Natural killer cell (primary cell): Measurements from ENCODE around the gene TM9SF2. TPM values are rescaled to one million over a fixed set of nuclear protein-coding genes. Genes with fewer than 3 reads are reported as not detected.

Experiments used
- ATAC-seq, 3 donors: fragments of 150-1000 bp in 2 of 3; fragments of 200-7000 bp in 1 of 3; cut with Tn5 transposase; 1 replicate in 1 of 3; 2 replicates in 2 of 3; pipeline ENCODE4 v1.10.0; 2021; ENCODE audit warnings: mild to moderate bottlenecking in 2 of 3, moderate library complexity in 2 of 3
- DNase-seq, 2 donors: peaks; one replicate each; pipeline versions ENCODE4 v3.0.0 to v3.0.0-alpha.2; 2013 to 2021; ENCODE audit warnings: mixed read lengths in 1 of 2
- H3K27ac ChIP-seq: one replicate; pipeline ENCODE4 v1.5.1; 2013; ENCODE audit warnings: mild to moderate bottlenecking, low read length
- H3K27me3 ChIP-seq: one replicate; pipeline ENCODE4 v1.6.1; 2013; ENCODE audit warnings: low read length; ENCODE audit not compliant: control insufficient read depth, insufficient read depth
- H3K36me3 ChIP-seq: one replicate; pipeline ENCODE4 v1.6.1; 2013; ENCODE audit warnings: low read length; ENCODE audit not compliant: control insufficient read depth, insufficient read depth
- H3K4me1 ChIP-seq: one replicate; pipeline ENCODE4 v1.6.1; 2013; ENCODE audit warnings: low read length; ENCODE audit not compliant: control insufficient read depth, insufficient read depth
- H3K4me3 ChIP-seq: one replicate; pipeline ENCODE4 v1.5.1; 2013; ENCODE audit warnings: low read length
- H3K9me3 ChIP-seq: one replicate; pipeline ENCODE4 v1.6.1; 2013; ENCODE audit warnings: low read length; ENCODE audit not compliant: control insufficient read depth, insufficient read depth
- H3K27ac Mint-ChIP-seq, 2 donors: one replicate each; pipeline ENCODE4 v1.8.0; 2022; ENCODE audit warnings: mild to moderate bottlenecking in 2 of 2, mixed read lengths in 2 of 2, moderate library complexity in 1 of 2
- H3K27me3 Mint-ChIP-seq, 2 donors: one replicate each; pipeline ENCODE4 v1.8.0; 2022; ENCODE audit warnings: low read depth in 2 of 2, mixed read lengths in 2 of 2
- H3K36me3 Mint-ChIP-seq: one replicate; pipeline ENCODE4 v1.8.0; 2022; ENCODE audit warnings: mixed read lengths
- H3K4me1 Mint-ChIP-seq, 2 donors: one replicate each; pipeline ENCODE4 v1.8.0; 2022; ENCODE audit warnings: mixed read lengths in 2 of 2
- H3K4me3 Mint-ChIP-seq: one replicate; pipeline ENCODE4 v1.8.0; 2022; ENCODE audit warnings: mild to moderate bottlenecking, moderate library complexity, mixed read lengths
- H3K9me3 Mint-ChIP-seq, 2 donors: one replicate each; pipeline ENCODE4 v1.8.0; 2022; ENCODE audit warnings: mixed read lengths in 2 of 2
- CTCF ChIP-seq: fragments of 200-600 bp; IDR thresholded peaks from one replicate; pipeline ENCODE4 v1.8.0; 2022; ENCODE audit warnings: antibody characterized with exemption
- WGBS: methylation state at CpG from one replicate; pipeline ENCODE4 v1.1.7; 2013; ENCODE audit warnings: missing lambda C conversion rate; ENCODE audit not compliant: insufficient coverage; 5-methylcytosine and 5-hydroxymethylcytosine counted together
- intact Hi-C: fragments of 100-400 bp; cut with micrococcal nuclease; formaldehyde crosslinking; loops from one replicate; pipeline ENCODE4 v1.14.2; 2022
- total RNA-seq, 4 donors: library from RNA; stranded (reverse); fragments of 120-200 nt in 1 of 4; gene quantifications; one replicate each; pipeline versions ENCODE4 v1.2.3 to v1.2.4, GENCODE V29; 2013 to 2022

TM9SF2 gene
- total RNA-seq, 3 donors from 2014 or later (not counting 1 experiment from before 2014, with no cell fraction given), result 41.8 to 62.1 (median 51.4) TPM

- Histone ChIP-seq H3K4me3 (no peak overlapping the region), H3K4me1 (peaks cover 15% of the 10 kb centered on the region), H3K27ac (no peak overlapping the region), H3K9me3 (no peaks in the 10 kb centered on the region), H3K36me3 (no peaks in the 10 kb centered on the region), H3K27me3 (no peaks in the 10 kb centered on the region)
- Mint-ChIP-seq H3K36me3 (no peaks in the 10 kb centered on the region), H3K27ac (peak overlapping the region; percentile 64 to 67), H3K27me3 (peaks cover 6 to 8% of the 10 kb centered on the region in 2 donors), H3K9me3 (no peaks in the 10 kb centered on the region), H3K4me1 (peaks cover 16 to 22% of the 10 kb centered on the region in 2 donors), H3K4me3 (no peak overlapping the region)
- ATAC-seq (no peak), DNase-seq (no peak)
- intact Hi-C loops, result no loop called here
- TF ChIP-seq CTCF, result no peak
- WGBS, result 100% methylated on average over 1 of the region's 3 CpGs
Observed at GRCh38 chr13:99463646-99464397, 37.5 kb upstream of the TM9SF2 start.

GRCh38 chr13:99464441-99464949 is 36.8 kb upstream of the TM9SF2 start:
- ATAC-seq, result peak; percentile 49 to 72 (median 68)
- WGBS, result 34% methylated on average over 9 of the region's 9 CpGs
- Histone ChIP-seq H3K27me3 (no peaks in the 10 kb centered on the region), H3K9me3 (no peaks in the 10 kb centered on the region), H3K4me1 (peaks cover 15% of the 10 kb centered on the region), H3K27ac (peak overlapping the region; percentile 24), H3K4me3 (no peak overlapping the region), H3K36me3 (no peaks in the 10 kb centered on the region)
- H3K9me3 Mint-ChIP-seq, result no peaks in the 10 kb centered on the region
- H3K36me3 Mint-ChIP-seq, result no peaks in the 10 kb centered on the region
- DNase-seq, result peak in 1 of 2 donors; percentile 34
- peak overlapping the region; percentile 67 for H3K4me3 Mint-ChIP-seq
- H3K27me3 Mint-ChIP-seq, result peaks cover 0 to 14% of the 10 kb centered on the region in 2 donors
- peak overlapping the region; percentile 64 to 67 for H3K27ac Mint-ChIP-seq
- TF ChIP-seq CTCF, result no peak
- H3K4me1 Mint-ChIP-seq, result peaks cover 16 to 22% of the 10 kb centered on the region in 2 donors
- intact Hi-C loops, result no loop called here

- no peaks in the 10 kb centered on the region for H3K27me3 ChIP-seq
- Mint-ChIP-seq H3K4me1 (peaks cover 16 to 22% of the 10 kb centered on the region in 2 donors), H3K27me3 (peaks cover 0 to 8% of the 10 kb centered on the region in 2 donors), H3K36me3 (no peaks in the 10 kb centered on the region), H3K27ac (peak overlapping the region in 1 of 2 donors; percentile 64), H3K4me3 (peak overlapping the region; percentile 13), H3K9me3 (no peaks in the 10 kb centered on the region)
- DNase-seq (no peak), ATAC-seq (peak in 1 of 3 donors; percentile 27)
- intact Hi-C loops, result no loop called here
- H3K36me3 ChIP-seq, result no peaks in the 10 kb centered on the region
- no peaks in the 10 kb centered on the region for H3K9me3 ChIP-seq
- H3K27ac ChIP-seq, result no peak overlapping the region
- H3K4me1 ChIP-seq, result peaks cover 15% of the 10 kb centered on the region
- WGBS, result 100% methylated on average over 1 of the region's 2 CpGs
- TF ChIP-seq CTCF, result no peak
- no peak overlapping the region for H3K4me3 ChIP-seq
Observed at GRCh38 chr13:99465454-99465853, 35.8 kb upstream of the TM9SF2 start.
